Upper lobe of left lung (tissue), 4 donors: ENCODE data around the gene HS6ST1.

Source experiments
- CTCF ChIP-seq, 6 experiments: fragments of 450-650 bp in 4 of 6; fragments of 200-600 bp in 2 of 6; sonication (generic) in 2 of 6; IDR thresholded peaks; one replicate each; pipeline ENCODE4 v1.5.1; 2016 to 2019; ENCODE audit warnings: antibody characterized with exemption in 6 of 6
- EP300 ChIP-seq, 4 donors: sonication (generic); formaldehyde crosslinking; IDR thresholded peaks; one replicate each; pipeline ENCODE4 v1.5.1; 2017; ENCODE audit warnings: antibody characterized with exemption in 4 of 4, control low read depth in 2 of 4
- POLR2A ChIP-seq, 4 donors: fragments of 450-650 bp; IDR thresholded peaks; one replicate each; pipeline ENCODE4 v1.5.1; 2016 to 2017; ENCODE audit warnings: antibody characterized with exemption in 4 of 4, mild to moderate bottlenecking in 2 of 4
- POLR2AphosphoS5 ChIP-seq, 2 donors: sonication (generic); formaldehyde crosslinking; IDR thresholded peaks; one replicate each; pipeline ENCODE4 v1.5.1; 2017; ENCODE audit warnings: antibody characterized with exemption in 2 of 2

GRCh38 chr2:128308889-128309279, 9.8 kb downstream of the HS6ST1 start:
- TF ChIP-seq POLR2AphosphoS5 (IDR thresholded peaks at IDR 0.05) (no peak), CTCF (IDR thresholded peaks at IDR 0.05) (no peak), POLR2A (IDR thresholded peaks at IDR 0.05) (no peak), EP300 (IDR thresholded peaks at IDR 0.05) (no peak)
